Large intestine (tissue), 3 donors: ENCODE results near the gene FBLL1. TPM values are rescaled to one million over a fixed set of nuclear protein-coding genes. Genes with fewer than 3 reads are reported as not detected.
"Not testable (repeated sequence)": the region's sequence is repeated elsewhere in the genome, so short reads cannot be mapped to it uniquely, and the experiment has no call there.

ENCODE experiments used
- DNase-seq, 2 donors: peaks; one replicate each; pipeline versions ENCODE4 v3.0.0 to v3.0.0-alpha.2; 2013
- H3K27ac ChIP-seq: one replicate; pipeline ENCODE4 v1.5.1; 2013; ENCODE audit warnings: low read length
- H3K27me3 ChIP-seq: 2 replicates; pipeline ENCODE4 v1.6.1; 2013; ENCODE audit warnings: low read length; ENCODE audit not compliant: control insufficient read depth, insufficient read depth
- H3K36me3 ChIP-seq: 2 replicates; pipeline ENCODE4 v1.6.1; 2013; ENCODE audit warnings: low read length; ENCODE audit not compliant: control insufficient read depth, insufficient read depth
- H3K4me1 ChIP-seq: one replicate; pipeline ENCODE4 v1.6.1; 2013; ENCODE audit warnings: low read length; ENCODE audit not compliant: control insufficient read depth, insufficient read depth
- H3K4me3 ChIP-seq: one replicate; pipeline ENCODE4 v1.5.1; 2013; ENCODE audit warnings: low read length
- H3K9me3 ChIP-seq: one replicate; pipeline ENCODE4 v1.6.1; 2013; ENCODE audit warnings: mild to moderate bottlenecking, low read depth, low read length, moderate library complexity; ENCODE audit not compliant: control insufficient read depth
- WGBS: methylation state at CpG from one replicate; pipeline ENCODE4 v1.1.5; 2013; ENCODE audit warnings: low lambda C conversion rate; ENCODE audit not compliant: insufficient coverage; 5-methylcytosine and 5-hydroxymethylcytosine counted together
- polyA plus RNA-seq: library from polyadenylated mRNA; unstranded; fragments of 120-200 nt; gene quantifications from one replicate; pipeline ENCODE4 v1.2.1, GENCODE V29; 2013

The FBLL1 gene
- polyA plus RNA-seq, 1 donor = 4.0 TPM

DNA sequence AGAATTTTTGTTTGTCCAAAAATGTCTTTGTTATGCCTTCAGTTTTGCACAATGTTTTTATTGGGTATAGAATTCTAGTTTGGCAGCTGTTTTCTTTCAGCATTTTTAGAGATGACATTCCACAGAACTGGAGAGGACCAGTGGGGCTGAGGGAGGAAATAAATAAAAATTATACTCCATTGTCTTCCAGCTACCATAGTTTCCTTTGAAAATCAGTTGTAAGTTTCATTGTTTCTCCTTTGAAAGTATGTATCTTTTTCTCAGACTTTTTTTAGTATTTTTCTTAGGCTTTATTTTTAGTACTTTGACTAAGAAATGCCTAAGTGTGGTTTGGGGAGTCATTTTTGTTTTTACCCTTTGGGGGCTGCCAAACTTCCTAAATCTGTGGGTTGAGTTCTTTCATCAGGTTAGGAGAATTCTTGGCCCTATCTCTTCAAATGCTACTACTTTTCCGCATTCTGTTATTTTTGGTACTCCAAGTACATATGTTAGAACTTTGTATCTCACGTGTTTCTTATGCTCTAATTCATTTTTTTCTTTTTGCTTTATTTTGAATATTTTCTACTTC lies 15.2 kb upstream of the FBLL1 start:
- Histone ChIP-seq H3K27me3 (no peaks in the 10 kb centered on the region), H3K9me3 (peaks cover 11% of the 10 kb centered on the region), H3K4me3 (no peak overlapping the region), H3K4me1 (no peaks in the 10 kb centered on the region), H3K27ac (no peak overlapping the region), H3K36me3 (peaks cover 86% of the 10 kb centered on the region)
- WGBS = 100% methylated on average over 2 of the region's 2 CpGs
- no peak for DNase-seq

DNA sequence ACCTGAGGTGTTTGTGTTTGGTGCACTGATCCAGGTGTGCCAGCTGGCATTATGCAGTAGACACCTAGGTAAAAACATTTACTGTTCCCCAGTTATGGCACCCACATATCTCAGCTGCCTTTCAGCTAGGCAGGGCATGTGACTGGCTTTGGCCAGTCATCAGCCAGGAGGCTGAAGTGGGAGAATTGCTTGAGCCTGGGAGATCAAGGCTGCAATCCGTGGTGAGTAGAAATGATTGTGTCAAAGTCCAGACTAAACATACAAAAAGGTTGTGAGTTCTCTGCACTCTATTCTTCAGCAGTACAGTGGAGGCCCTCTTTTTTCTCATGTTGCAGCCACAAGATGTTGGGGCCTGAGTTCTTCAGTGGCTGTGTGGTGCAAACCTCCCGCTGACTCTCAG lies 3.2 kb upstream of the FBLL1 start:
- Histone ChIP-seq H3K27me3 (peaks cover 17% of the 10 kb centered on the region), H3K9me3 (peaks cover 7% of the 10 kb centered on the region), H3K27ac (no peak overlapping the region), H3K4me3 (no peak overlapping the region), H3K4me1 (peaks cover 8% of the 10 kb centered on the region), H3K36me3 (no peaks in the 10 kb centered on the region)
- peak; percentile 22 to 54 for DNase-seq
- no CpG with 5 or more reads among the region's 2 CpGs for WGBS

DNA sequence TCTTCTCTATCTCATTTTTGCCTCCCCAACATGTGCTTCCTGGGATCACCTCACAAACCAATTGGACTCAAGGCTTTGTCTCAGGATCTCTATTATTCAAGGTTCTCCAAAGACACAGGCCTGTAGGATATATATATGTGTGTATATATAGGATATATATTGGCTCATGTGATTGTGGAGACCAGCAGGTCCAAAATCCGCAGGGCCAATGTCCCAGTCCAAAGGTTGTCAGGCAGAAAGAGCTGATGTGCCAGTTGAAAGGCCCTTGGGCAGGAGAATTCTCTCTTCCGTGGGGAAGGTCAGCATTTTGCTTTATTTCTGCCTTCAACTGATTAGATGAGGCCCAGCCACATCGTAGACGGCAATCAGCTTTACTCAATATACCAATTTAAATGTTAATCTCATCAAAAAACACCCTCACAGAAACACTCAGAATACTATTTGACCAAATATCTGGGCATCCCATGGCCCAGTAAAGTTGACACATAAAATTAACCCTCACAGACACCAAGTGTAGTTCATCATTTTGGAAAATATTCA lies 1.3 kb upstream of the FBLL1 start:
- H3K36me3 ChIP-seq = no peaks in the 10 kb centered on the region
- no peak for DNase-seq
- H3K4me1 ChIP-seq = peaks cover 8% of the 10 kb centered on the region
- no peak overlapping the region for H3K27ac ChIP-seq
- H3K27me3 ChIP-seq = peaks cover 28% of the 10 kb centered on the region
- no CpG with 5 or more reads among the region's 4 CpGs for WGBS
- peaks cover 7% of the 10 kb centered on the region for H3K9me3 ChIP-seq
- no peak overlapping the region for H3K4me3 ChIP-seq

DNA sequence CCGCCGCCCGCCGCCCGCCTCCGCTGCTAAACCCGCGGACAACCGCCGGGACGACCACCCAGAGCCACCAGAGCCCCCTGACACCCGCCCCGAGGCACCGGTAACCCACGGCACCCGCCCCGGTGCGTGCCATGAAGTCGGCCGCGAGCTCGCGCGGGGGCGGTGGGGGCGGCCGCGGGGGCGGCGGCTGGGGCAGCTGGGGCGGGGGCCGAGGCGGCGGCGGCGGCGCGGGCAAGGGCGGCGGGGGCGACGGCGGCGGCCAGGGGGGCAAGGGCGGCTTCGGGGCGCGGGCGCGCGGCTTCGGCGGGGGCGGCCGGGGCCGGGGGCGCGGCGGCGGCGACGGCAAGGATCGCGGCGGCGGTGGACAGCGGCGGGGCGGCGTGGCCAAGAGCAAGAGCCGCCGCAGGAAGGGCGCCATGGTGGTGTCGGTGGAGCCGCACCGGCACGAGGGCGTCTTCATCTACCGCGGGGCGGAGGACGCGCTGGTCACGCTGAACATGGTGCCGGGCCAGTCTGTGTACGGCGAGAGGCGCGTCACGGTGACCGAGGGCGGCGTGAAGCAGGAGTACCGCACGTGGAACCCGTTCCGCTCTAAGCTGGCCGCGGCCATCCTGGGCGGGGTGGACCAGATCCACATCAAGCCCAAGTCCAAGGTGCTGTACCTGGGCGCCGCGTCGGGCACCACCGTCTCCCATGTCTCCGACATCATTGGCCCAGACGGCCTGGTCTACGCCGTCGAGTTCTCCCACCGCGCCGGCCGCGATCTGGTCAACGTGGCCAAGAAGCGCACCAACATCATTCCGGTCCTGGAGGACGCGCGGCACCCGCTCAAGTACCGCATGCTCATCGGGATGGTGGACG lies 499 bp downstream of the FBLL1 start:
- DNase-seq = peak in 1 of 2 donors; percentile 51
- Histone ChIP-seq H3K36me3 (no peaks in the 10 kb centered on the region), H3K4me3 (peak overlapping the region; percentile 38), H3K27ac (no peak overlapping the region), H3K9me3 (peaks cover 7% of the 10 kb centered on the region), H3K27me3 (peaks cover 28% of the 10 kb centered on the region), H3K4me1 (peaks cover 8% of the 10 kb centered on the region)
- no CpG with 5 or more reads among the region's 125 CpGs for WGBS

DNA sequence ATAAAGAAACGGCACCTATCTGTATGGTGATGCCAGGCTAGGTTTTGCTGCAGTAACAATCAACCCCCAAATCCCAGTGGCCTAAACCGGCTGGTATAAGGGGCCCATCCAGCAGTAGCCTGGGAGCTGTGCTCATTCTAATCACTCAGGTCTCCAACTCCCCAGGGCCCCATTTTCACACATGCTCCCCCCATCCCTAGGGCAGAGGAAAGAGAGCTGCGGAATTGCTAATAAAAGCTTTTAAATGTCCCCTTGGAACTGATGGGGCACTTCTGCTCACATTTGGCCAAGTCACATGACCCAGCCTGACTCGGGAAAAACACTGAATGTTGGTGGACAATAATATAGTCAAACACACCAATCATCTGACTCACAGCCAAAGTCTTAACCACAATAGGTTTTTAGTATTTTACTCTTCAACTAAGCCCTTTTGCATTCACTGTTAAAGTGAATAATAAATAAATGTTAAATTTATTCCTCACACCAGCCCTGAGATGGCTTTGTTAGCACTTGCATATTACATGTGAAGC lies 1.6 kb downstream of the FBLL1 start:
- no peak overlapping the region for H3K4me3 ChIP-seq
- no peak overlapping the region for H3K27ac ChIP-seq
- peaks cover 7% of the 10 kb centered on the region for H3K4me1 ChIP-seq
- H3K36me3 ChIP-seq = no peaks in the 10 kb centered on the region
- DNase-seq = no peak
- H3K9me3 ChIP-seq = peaks cover 7% of the 10 kb centered on the region
- WGBS = no CpG with 5 or more reads among the region's 4 CpGs
- peaks cover 28% of the 10 kb centered on the region for H3K27me3 ChIP-seq

DNA sequence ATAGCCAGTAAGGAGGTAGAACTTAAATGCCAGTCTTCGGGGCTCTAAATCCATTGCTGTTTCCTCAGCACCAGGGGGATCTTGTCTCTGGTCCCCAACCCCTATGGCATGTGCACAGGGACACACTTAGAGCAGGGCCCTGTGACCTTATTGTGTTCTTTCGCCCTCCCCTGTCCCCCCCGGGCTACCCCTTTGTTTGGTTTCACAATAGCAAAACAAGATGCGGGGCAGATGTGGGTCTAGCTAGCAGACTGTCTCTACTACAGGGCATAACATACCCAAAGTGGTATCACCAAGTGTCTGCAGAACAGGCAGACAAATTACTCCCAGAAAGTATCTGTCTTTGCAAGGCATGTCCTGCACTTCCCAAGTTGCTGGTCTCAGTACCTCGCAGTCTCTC lies 2.1 kb downstream of the FBLL1 start:
- no peak for DNase-seq
- peaks cover 5% of the 10 kb centered on the region for H3K4me1 ChIP-seq
- WGBS = no CpG with 5 or more reads among the region's 5 CpGs
- peaks cover 7% of the 10 kb centered on the region for H3K9me3 ChIP-seq
- H3K4me3 ChIP-seq = no peak overlapping the region
- H3K27me3 ChIP-seq = peaks cover 28% of the 10 kb centered on the region
- no peak overlapping the region for H3K27ac ChIP-seq
- no peaks in the 10 kb centered on the region for H3K36me3 ChIP-seq

DNA sequence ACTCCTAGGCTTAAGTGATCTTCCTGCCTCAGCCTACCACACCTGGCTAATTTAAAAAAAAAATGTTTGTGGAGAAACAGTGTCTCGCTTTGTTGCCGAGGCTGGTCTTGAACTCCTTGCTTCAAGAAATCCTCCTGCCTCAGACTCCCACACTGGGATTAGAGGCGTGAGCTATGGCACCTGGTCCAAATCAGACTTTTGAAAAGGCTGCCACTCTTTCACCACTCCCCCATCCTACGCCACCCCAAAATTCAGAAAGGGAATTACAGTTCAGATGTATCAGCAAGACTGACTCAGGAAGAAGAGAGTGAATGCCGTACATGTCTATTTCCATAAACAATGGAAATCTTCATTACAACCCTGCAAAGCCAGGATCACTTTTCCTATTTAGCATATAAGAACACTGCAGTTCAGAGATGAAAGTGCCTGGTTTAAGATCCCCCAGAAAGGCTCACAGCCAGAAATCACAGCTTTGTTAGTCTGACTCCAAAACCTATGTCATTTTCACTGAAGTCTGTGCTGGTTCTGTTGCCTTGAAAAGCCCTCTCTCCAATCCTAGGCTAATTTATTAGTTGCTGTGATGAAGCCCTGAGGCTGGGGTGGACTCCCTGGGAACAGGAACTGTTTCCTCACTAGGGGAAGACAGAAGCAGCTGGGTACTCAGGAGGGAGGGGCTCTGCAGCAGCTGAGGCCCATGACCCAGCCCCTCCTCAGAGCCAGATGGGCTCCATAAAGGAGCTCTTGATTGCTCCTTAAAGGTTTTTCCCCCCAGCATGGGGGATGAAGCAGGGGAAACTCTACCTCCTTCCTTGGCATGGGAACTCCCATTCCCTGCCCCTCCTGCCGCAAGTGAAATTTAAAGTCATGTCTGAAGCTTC lies 3.1 kb downstream of the FBLL1 start:
- Histone ChIP-seq H3K36me3 (no peaks in the 10 kb centered on the region), H3K27ac (no peak overlapping the region), H3K9me3 (peaks cover 7% of the 10 kb centered on the region), H3K4me3 (no peak overlapping the region), H3K4me1 (peaks cover 5% of the 10 kb centered on the region), H3K27me3 (peaks cover 28% of the 10 kb centered on the region)
- no peak for DNase-seq
- no CpG with 5 or more reads among the region's 6 CpGs for WGBS

DNA sequence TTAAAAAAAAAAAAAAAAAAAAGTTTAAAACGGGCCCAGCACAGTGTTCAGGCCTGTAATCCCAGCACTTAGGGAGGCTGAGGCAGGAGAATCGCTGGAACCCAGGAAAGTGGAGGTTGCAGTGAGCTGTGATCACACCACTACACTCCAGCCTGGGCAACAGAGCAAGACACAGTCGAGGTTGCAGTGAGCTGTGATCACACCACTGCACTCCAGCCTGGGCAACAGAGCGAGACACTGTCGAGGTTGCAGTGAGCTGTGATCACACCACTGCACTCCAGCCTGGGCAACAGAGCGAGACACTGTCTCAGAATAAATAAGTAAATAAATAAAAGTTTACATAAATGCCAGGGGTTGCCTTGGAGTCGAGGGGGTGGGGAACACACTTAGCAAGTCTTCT lies 5.2 kb downstream of the FBLL1 start:
- not testable (repeated sequence) for H3K36me3 ChIP-seq
- no CpG with 5 or more reads among the region's 7 CpGs for WGBS

DNA sequence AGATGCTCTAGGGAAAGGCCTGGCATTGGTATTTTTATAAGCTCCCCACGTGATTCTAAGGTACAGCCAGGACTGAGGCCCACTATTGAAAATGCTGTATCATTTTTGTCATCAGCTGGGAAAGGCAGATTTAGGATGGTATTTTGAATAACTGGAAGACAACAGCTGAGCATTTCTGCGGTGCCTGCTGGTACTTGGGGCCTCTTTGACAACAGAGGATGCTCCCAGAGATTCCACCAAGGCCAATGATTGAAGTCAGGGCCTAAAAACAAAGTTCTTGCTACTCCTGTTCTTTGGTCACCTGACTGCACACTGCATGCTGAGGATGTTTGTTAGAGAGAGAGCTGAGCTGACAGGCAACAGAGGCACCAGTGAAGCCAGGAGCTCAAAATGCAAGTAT lies 8.1 kb downstream of the FBLL1 start:
- H3K27me3 ChIP-seq = no peaks in the 10 kb centered on the region
- no CpG with 5 or more reads among the region's 2 CpGs for WGBS
- DNase-seq = no peak
- H3K36me3 ChIP-seq = no peaks in the 10 kb centered on the region
- no peaks in the 10 kb centered on the region for H3K4me1 ChIP-seq
- no peaks in the 10 kb centered on the region for H3K9me3 ChIP-seq
- H3K27ac ChIP-seq = no peak overlapping the region
- no peak overlapping the region for H3K4me3 ChIP-seq

More for the DNA sequence above, 5.2 kb downstream of the FBLL1 start:
- DNase-seq, H3K27ac ChIP-seq, H3K4me1 ChIP-seq, H3K4me3 ChIP-seq, H3K9me3 ChIP-seq: not testable (repeated sequence)
- peaks cover 24% of the 10 kb centered on the region for H3K27me3 ChIP-seq

DNA sequence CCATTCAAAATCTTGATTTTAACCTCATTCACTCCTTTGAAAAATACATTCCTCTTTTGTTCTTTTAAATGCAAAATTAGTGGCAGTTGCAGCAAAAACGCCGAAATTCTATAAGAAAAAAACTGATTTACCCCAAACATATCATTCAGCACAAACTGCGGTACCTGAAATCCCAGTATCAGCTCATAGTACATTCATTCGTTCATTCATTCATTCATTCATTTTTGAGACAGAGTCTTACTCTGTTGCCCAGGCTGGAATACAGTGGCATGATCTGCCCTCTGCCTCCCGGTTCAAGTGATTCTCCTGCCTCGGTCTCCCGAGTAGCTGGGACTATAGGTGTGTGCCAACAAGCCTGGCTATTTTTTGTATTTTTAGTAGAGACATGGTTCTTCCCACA lies 20.4 kb downstream of the FBLL1 start:
- H3K36me3 ChIP-seq = peaks cover 26% of the 10 kb centered on the region
- no peak overlapping the region for H3K27ac ChIP-seq
- no peaks in the 10 kb centered on the region for H3K27me3 ChIP-seq
- H3K4me3 ChIP-seq = no peak overlapping the region
- H3K4me1 ChIP-seq = no peaks in the 10 kb centered on the region
- WGBS = 95% methylated on average over 4 of the region's 7 CpGs
- no peak for DNase-seq
- H3K9me3 ChIP-seq = no peaks in the 10 kb centered on the region
